Keratinocyte (primary cell): ENCODE results near the gene BEND5. TPM values are rescaled to one million over a fixed set of nuclear protein-coding genes. Genes with fewer than 3 reads are reported as not detected.

Experiments used
- DNase-seq: peaks from one replicate; pipeline ENCODE4 v3.0.0-alpha.2; 2011; ENCODE audit warnings: low read depth, missing footprints, low spot score
- FAIRE-seq: peaks from 2 replicates; lab custom pipeline; 2011; peaks lifted over from hg19 to GRCh38; lab: Jason Lieb, UNC
- H2AFZ ChIP-seq: 2 replicates; pipeline ENCODE4 v1.6.0; 2012; ENCODE audit warnings: low read length, control low read depth, inconsistent platforms; ENCODE audit not compliant: control insufficient read depth
- H3K27ac ChIP-seq: 2 replicates; pipeline ENCODE4 v1.5.1; 2011; ENCODE audit warnings: low read length; ENCODE audit not compliant: control insufficient read depth, insufficient read depth
- H3K27me3 ChIP-seq: 3 replicates; pipeline ENCODE4 v1.6.0; 2011; ENCODE audit warnings: low read length; ENCODE audit not compliant: control insufficient read depth, insufficient read depth; ENCODE audit errors: extremely low read depth
- H3K36me3 ChIP-seq, 2 experiments: 2 replicates in 1 of 2; 3 replicates in 1 of 2; pipeline ENCODE4 v1.5.1; 2011; ENCODE audit warnings: low read length in 2 of 2, mild to moderate bottlenecking in 1 of 2; ENCODE audit not compliant: control insufficient read depth in 2 of 2, insufficient read depth in 2 of 2; ENCODE audit errors: extremely low read depth in 1 of 2
- H3K4me1 ChIP-seq: 3 replicates; pipeline ENCODE4 v1.5.1; 2011; ENCODE audit warnings: low read length; ENCODE audit not compliant: control insufficient read depth, insufficient read depth; ENCODE audit errors: extremely low read depth
- H3K4me2 ChIP-seq: 3 replicates; pipeline ENCODE4 v1.6.0; 2011; ENCODE audit warnings: low read depth, low read length; ENCODE audit not compliant: control insufficient read depth, insufficient read depth; ENCODE audit errors: extremely low read depth
- H3K4me3 ChIP-seq, 3 experiments: fragments of 200-600 bp in 1 of 3; sonication (generic) in 1 of 3; 2 replicates in 2 of 3; 3 replicates in 1 of 3; pipeline ENCODE4 v1.5.1; 2011 to 2016; ENCODE audit warnings: low read length in 3 of 3, mild to moderate bottlenecking in 3 of 3, control low read depth in 2 of 3, inconsistent platforms in 1 of 3, low read depth in 1 of 3, mixed read lengths in 1 of 3, mixed run types in 1 of 3, moderate library complexity in 1 of 3; ENCODE audit not compliant: control insufficient read depth in 2 of 3, insufficient read depth in 2 of 3; ENCODE audit errors: extremely low read depth in 1 of 3
- H3K79me2 ChIP-seq: 2 replicates; pipeline ENCODE4 v1.6.0; 2012; ENCODE audit warnings: low read length; ENCODE audit not compliant: control insufficient read depth, insufficient read depth
- H3K9ac ChIP-seq: 3 replicates; pipeline ENCODE4 v1.6.0; 2011; ENCODE audit warnings: low read length; ENCODE audit not compliant: control insufficient read depth, insufficient read depth; ENCODE audit errors: extremely low read depth
- H3K9me1 ChIP-seq: 3 replicates; pipeline ENCODE4 v1.6.0; 2011; ENCODE audit warnings: low read length; ENCODE audit not compliant: control insufficient read depth, insufficient read depth; ENCODE audit errors: extremely low read depth
- H3K9me3 ChIP-seq: 2 replicates; pipeline ENCODE4 v1.5.1; 2012; ENCODE audit warnings: low read depth, low read length; ENCODE audit not compliant: control insufficient read depth
- H4K20me1 ChIP-seq: 3 replicates; pipeline ENCODE4 v1.6.0; 2011; ENCODE audit warnings: low read length; ENCODE audit not compliant: control insufficient read depth, insufficient read depth; ENCODE audit errors: extremely low read depth
- EZH2 ChIP-seq: IDR thresholded peaks from one replicate; pipeline ENCODE4 v1.6.1; 2012; ENCODE audit warnings: inconsistent platforms, mild to moderate bottlenecking, low read length, moderate library complexity
- dilution Hi-C: fragments of 300-500 bp; cut with MboI; formaldehyde crosslinking; loops from one replicate; pipeline ENCODE4 v1.7.0; 2020; ENCODE audit warnings: low sequenced_read_pairs; ENCODE audit not compliant: extremely low pct_ligation_motif_present
- polyA plus RNA-seq, 5 experiments: library from polyadenylated mRNA; depleted of rRNA in 3 of 5; stranded (reverse) in 3 of 5; stranded (forward) in 1 of 5; unstranded in 1 of 5; fragments of >200 nt; gene quantifications; 1 replicate in 1 of 5; 2 replicates in 3 of 5; 3 replicates in 1 of 5; pipeline versions ENCODE4 v1.2.1 to v1.2.3, GENCODE V29; 2011 to 2012; ENCODE audit warnings: missing spikeins in 2 of 5, low read depth in 1 of 5, low replicate concordance in 1 of 5
- TF ChIP-seq, protein P1 (sequence below), 3 experiments: IDR thresholded peaks in 1 of 3; conservative IDR thresholded peaks in 1 of 3; optimal IDR thresholded peaks in 1 of 3; 2 replicates in 2 of 3; 3 replicates in 1 of 3; pipeline versions ENCODE3 to v1.5.1; 2011; ENCODE audit warnings: low read length in 3 of 3, mild to moderate bottlenecking in 3 of 3, moderate library complexity in 2 of 3, control low read depth in 1 of 3, inconsistent platforms in 1 of 3; ENCODE audit not compliant: insufficient read depth in 2 of 3; ENCODE audit errors: extremely low read depth in 1 of 3

The BEND5 gene
- polyA plus RNA-seq, 1 donor (not counting 4 experiments of a cell fraction or from before 2014, with no cell fraction given), result not detected

DNA sequence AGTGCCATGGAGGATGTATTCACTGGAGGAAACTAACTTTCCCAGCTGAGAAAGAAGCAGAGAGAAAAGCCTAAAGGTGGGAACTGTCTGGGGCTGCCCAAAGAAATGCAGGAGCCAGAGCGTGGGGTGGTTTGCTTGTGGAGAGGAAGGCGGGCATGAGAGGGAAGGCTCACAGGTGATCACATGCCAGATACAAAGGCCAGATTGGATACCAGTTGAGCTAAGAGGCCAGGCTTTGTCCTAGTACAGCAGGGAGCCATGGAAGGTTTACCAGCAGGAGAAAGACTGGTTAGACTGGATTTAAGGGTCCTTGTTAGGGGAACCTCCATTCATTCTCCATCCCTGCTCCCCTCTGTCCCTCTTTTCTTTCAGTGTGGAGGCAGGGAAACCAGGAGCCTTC is 66.4 kb downstream of the BEND5 start:
- H3K36me3 ChIP-seq, result no peaks in the 10 kb centered on the region
- dilution Hi-C loops, result no loop called here
- H3K9ac ChIP-seq, result no peak overlapping the region

DNA sequence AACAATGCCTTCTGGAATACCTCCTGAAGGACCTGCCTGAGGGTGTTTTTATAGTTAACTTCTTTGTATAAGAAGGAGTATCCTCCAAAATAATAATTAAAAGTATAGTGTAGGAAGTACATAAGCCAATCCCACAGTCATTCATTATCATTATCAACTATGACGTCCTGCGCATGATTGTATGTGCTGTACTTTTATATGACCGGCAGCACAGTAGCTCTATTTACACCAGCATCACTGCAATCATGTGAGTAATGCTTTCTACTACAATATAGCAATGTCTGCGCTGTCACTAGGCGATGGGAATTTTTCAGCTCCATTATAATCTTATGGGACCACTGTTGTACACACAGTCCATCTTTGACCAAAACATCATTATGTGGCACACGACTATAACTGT is 72.0 kb downstream of the BEND5 start:
- Histone ChIP-seq H3K9me3 (no peaks in the 10 kb centered on the region), H2AFZ (no peak overlapping the region), H3K9ac (no peak overlapping the region), H3K27ac (no peak overlapping the region), H3K4me1 (peaks cover 14% of the 10 kb centered on the region), H3K79me2 (no peaks in the 10 kb centered on the region), H3K4me3 (no peak overlapping the region), H4K20me1 (no peaks in the 10 kb centered on the region), H3K27me3 (no peaks in the 10 kb centered on the region), H3K36me3 (no peaks in the 10 kb centered on the region), H3K9me1 (no peaks in the 10 kb centered on the region), H3K4me2 (no peak overlapping the region)
- dilution Hi-C loops, result no loop called here
- FAIRE-seq (no peak), DNase-seq (no peak)
- TF ChIP-seq, protein P1, sequence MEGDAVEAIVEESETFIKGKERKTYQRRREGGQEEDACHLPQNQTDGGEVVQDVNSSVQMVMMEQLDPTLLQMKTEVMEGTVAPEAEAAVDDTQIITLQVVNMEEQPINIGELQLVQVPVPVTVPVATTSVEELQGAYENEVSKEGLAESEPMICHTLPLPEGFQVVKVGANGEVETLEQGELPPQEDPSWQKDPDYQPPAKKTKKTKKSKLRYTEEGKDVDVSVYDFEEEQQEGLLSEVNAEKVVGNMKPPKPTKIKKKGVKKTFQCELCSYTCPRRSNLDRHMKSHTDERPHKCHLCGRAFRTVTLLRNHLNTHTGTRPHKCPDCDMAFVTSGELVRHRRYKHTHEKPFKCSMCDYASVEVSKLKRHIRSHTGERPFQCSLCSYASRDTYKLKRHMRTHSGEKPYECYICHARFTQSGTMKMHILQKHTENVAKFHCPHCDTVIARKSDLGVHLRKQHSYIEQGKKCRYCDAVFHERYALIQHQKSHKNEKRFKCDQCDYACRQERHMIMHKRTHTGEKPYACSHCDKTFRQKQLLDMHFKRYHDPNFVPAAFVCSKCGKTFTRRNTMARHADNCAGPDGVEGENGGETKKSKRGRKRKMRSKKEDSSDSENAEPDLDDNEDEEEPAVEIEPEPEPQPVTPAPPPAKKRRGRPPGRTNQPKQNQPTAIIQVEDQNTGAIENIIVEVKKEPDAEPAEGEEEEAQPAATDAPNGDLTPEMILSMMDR (optimal IDR thresholded peaks at IDR 0.05 in 1 of 3, IDR thresholded peaks at IDR 0.05 in 1 of 3, conservative IDR thresholded peaks at IDR 0.05 in 1 of 3; ENCODE audit: extremely low read depth in 1 of 3, insufficient read depth in 2 of 3, low read length in 3 of 3), result no peak
- TF ChIP-seq EZH2, result no peak

More for the DNA sequence above, 66.4 kb downstream of the BEND5 start:
- Histone ChIP-seq H3K9me1 (no peaks in the 10 kb centered on the region), H3K4me1 (no peaks in the 10 kb centered on the region), H4K20me1 (no peaks in the 10 kb centered on the region), H3K79me2 (no peaks in the 10 kb centered on the region), H3K4me2 (no peak overlapping the region), H2AFZ (no peak overlapping the region), H3K27me3 (no peaks in the 10 kb centered on the region), H3K27ac (no peak overlapping the region), H3K9me3 (no peaks in the 10 kb centered on the region), H3K4me3 (no peak overlapping the region)
- DNase-seq (no peak), FAIRE-seq (no peak)
- TF ChIP-seq, protein P1 (optimal IDR thresholded peaks at IDR 0.05 in 1 of 3, IDR thresholded peaks at IDR 0.05 in 1 of 3, conservative IDR thresholded peaks at IDR 0.05 in 1 of 3; ENCODE audit: extremely low read depth in 1 of 3, insufficient read depth in 2 of 3, low read length in 3 of 3), result no peak
- no peak for TF ChIP-seq EZH2
